NCI-H2081 treated with DMSO at 0.1 percent for 48 hours (cell line): ENCODE measurements around the gene ZNF556.

Experiments used
- DNase-seq: peaks from one replicate; lab custom pipeline; 2025; lab: John Stamatoyannopoulos, UW

Gene ZNF556

DNA sequence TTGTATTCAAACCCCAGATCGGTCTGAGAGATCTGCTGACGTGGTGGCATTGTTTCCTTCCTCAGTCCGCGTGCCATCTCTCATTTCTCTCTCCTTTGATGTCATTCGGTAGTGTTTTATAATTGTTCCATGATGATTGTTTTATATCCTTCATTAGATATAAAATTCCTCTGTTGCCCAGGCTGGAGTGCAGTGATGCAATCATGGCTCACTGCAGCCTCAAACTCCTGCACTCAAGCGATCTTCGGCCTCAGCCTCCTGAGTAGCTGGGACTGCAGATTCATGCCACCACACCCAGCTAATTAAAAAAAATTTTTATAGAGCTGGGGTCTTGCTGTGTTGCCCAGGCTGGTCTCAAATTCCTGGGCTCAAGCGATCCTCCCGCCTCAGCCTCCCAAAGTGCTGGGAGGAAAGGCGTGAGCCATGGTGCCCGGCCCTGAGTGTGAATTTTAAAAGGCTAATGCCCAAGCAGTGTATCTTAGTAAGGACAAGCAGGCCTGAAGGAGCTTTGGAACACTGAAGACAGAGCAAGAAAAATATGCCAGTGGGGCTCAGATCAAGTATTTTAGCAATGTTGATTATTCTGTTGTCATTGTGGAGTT is 38.9 kb downstream of the ZNF556 start:
- no peak for DNase-seq

- no peak for DNase-seq
These were observed 39.6 kb downstream of the ZNF556 start for GRCh38 chr19:2906631-2907195.

GRCh38 chr19:2912306-2912705 is 45.2 kb downstream of the ZNF556 start:
- no peak for DNase-seq

DNA sequence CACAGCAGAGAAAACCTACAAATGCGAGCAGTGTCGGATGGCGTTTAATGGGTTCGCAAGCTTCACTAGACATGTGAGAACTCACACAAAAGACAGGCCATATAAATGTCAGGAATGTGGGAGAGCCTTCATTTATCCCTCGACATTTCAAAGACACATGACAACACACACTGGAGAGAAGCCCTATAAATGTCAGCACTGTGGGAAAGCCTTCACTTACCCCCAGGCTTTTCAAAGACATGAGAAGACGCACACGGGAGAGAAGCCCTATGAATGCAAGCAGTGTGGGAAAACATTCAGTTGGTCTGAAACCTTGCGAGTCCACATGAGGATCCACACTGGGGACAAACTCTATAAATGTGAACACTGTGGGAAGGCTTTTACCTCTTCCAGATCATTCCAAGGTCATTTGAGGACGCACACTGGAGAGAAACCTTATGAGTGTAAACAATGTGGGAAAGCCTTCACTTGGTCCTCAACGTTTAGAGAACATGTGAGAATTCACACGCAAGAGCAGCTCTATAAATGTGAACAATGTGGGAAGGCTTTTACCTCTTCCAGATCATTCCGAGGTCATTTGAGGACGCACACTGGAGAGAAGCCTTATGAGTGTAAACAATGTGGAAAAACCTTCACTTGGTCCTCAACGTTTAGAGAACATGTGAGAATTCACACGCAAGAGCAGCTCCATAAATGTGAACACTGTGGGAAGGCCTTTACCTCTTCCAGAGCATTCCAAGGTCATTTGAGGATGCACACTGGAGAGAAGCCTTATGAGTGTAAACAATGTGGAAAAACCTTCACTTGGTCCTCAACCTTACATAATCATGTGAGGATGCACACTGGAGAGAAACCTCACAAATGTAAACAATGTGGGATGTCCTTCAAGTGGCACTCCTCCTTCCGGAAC is 50.4 kb downstream of the ZNF556 start:
- no peak for DNase-seq

GRCh38 chr19:2922987-2923386 is 55.9 kb downstream of the ZNF556 start:
- DNase-seq, result no peak

DNA sequence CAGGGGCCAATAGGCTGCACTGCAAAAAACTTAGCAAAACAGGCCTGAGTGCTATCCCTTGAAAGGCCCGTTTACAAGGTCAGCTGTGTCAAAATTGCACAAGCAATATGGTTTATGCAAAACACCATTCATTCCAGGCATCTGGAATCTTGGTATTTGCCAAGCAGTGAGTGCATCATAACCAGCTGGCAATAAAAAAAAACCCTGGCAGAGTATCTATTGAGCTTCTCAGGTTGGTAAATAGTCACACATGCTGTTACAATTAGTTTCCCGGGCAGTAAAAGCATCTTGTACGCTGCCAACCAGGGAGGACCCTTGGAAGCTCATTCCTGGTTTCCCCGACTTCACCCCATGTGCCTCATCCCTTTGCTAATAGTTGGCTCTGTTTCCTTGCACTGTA is 56.4 kb downstream of the ZNF556 start:
- DNase-seq, result peak; percentile 45

DNA sequence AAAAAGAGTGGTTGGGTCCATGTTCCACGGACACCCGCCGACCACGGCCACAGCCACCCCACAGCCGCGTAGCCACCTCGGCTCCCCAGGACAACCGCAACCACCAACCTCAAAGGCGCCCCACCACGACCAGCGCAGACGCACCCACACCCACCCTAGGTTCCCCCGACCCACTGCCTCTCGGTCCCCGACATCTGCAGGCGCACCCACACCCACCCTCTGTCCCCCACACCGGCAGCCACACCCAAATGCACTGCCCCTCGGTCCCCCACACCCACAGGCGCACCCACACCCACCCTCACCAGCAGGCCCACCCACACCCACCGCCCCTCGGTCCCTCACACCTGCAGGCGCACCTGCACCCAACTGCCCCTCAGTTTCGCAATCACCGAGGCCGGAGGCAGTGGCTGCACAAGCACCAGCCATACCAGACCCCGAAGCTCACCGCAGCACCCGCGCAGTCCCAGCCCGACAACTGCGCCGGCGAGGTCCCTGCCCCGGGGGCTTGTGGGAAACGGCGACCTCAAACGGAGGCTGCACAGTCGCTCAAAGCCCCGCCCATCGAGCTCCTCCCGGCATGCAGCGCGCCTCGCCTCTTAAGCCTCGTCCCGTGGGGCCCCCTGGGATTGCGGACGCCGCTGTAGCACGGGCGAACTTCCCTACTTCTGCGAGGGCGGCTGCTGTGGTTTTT is 59.4 kb downstream of the ZNF556 start:
- no peak for DNase-seq

- no peak for DNase-seq
These were observed 59.9 kb downstream of the ZNF556 start for GRCh38 chr19:2927032-2927430.
